Panc1 (cell line): ENCODE results near the gene NCAPD2. TPM values are rescaled to one million over a fixed set of nuclear protein-coding genes. Genes with fewer than 3 reads are reported as not detected.

Experiments
- ATAC-seq: fragments of 200-7000 bp; cut with Tn5 transposase; 2 replicates; pipeline ENCODE4 v1.9.1; 2020; ENCODE audit warnings: mild to moderate bottlenecking, moderate library complexity
- BruUV-seq: library from RNA; stranded (reverse); fragments of 400-500 nt; replicated peaks from 2 replicates; lab custom pipeline; 2021; lab: Mats Ljungman, UMichigan
- CTCF ChIA-PET: fragments of 300-600 bp; sonication (Branson Sonifier 250); formaldehyde crosslinking; loops from one replicate; lab custom pipeline; 2022; ENCODE audit warnings: antibody characterized with exemption; lab: Charles Lee
- POLR2A ChIA-PET: fragments of 300-600 bp; sonication (Branson Sonifier 250); formaldehyde crosslinking; loops from one replicate; lab custom pipeline; 2022; ENCODE audit warnings: antibody characterized with exemption; lab: Charles Lee
- DNase-seq: peaks from one replicate; pipeline ENCODE4 v3.0.0-alpha.2; 2010; ENCODE audit warnings: low read depth, low spot score
- H3K27ac ChIP-seq: 2 replicates; pipeline ENCODE4 v1.5.1; 2011; ENCODE audit warnings: mild to moderate bottlenecking, low read length, inconsistent platforms
- H3K27me3 ChIP-seq: fragments of 200-500 bp; sonication (Bioruptor generic); 2 replicates; pipeline ENCODE4 v1.6.0; 2014; ENCODE audit warnings: low read length, inconsistent platforms; ENCODE audit not compliant: control insufficient read depth, insufficient read depth
- H3K36me3 ChIP-seq: fragments of 200-500 bp; sonication (Bioruptor generic); 2 replicates; pipeline ENCODE4 v1.5.1; 2014; ENCODE audit warnings: inconsistent platforms, mild to moderate bottlenecking, low read length, moderate library complexity; ENCODE audit not compliant: control insufficient read depth, insufficient read depth
- H3K4me1 ChIP-seq: 2 replicates; pipeline ENCODE4 v1.5.1; 2011; ENCODE audit warnings: inconsistent platforms, mild to moderate bottlenecking, low read length, moderate library complexity; ENCODE audit not compliant: control insufficient read depth, insufficient read depth
- H3K4me3 ChIP-seq, 2 experiments: 2 replicates each; pipeline ENCODE4 v1.5.1; 2011 to 2012; ENCODE audit warnings: low read depth in 2 of 2, low read length in 2 of 2, mild to moderate bottlenecking in 2 of 2, inconsistent platforms in 1 of 2, moderate library complexity in 1 of 2
- H3K9me3 ChIP-seq: fragments of 200-500 bp; sonication (Bioruptor generic); 2 replicates; pipeline ENCODE4 v1.5.1; 2014; ENCODE audit warnings: low read depth, mild to moderate bottlenecking, inconsistent platforms, low read length, moderate library complexity; ENCODE audit not compliant: control insufficient read depth, insufficient read depth
- CTCF ChIP-seq: fragments of 450-650 bp; IDR thresholded peaks from 2 replicates; pipeline ENCODE4 v1.5.1; 2017; ENCODE audit warnings: mild to moderate bottlenecking
- POLR2AphosphoS5 ChIP-seq: IDR thresholded peaks from 2 replicates; pipeline ENCODE4 v1.6.1; 2012; ENCODE audit warnings: mild to moderate bottlenecking, low read depth, low read length, moderate library complexity
- SIN3A ChIP-seq: IDR thresholded peaks from 2 replicates; pipeline ENCODE4 v1.6.1; 2012; ENCODE audit warnings: low read depth, mild to moderate bottlenecking, low read length, moderate library complexity, borderline replicate concordance; ENCODE audit not compliant: insufficient read depth
- TCF7L2 ChIP-seq: IDR thresholded peaks from 2 replicates; pipeline ENCODE4 v1.6.1; 2011; ENCODE audit warnings: mild to moderate bottlenecking, low read depth, low read length, inconsistent platforms
- in situ Hi-C: cut with HindIII; loops from 2 replicates; pipeline ENCODE4 v1.10.0; 2016; ENCODE audit warnings: low sequenced_read_pairs, low pct_unique_long_range_greater_than_20kb
- intact Hi-C: fragments of 100-400 bp; cut with micrococcal nuclease; formaldehyde crosslinking; loops from one replicate; pipeline ENCODE4 v1.10.0; 2022; ENCODE audit not compliant: unreplicated experiment
- total RNA-seq: library from RNA; stranded (reverse); gene quantifications from one replicate; pipeline ENCODE4 v1.2.1, GENCODE V29; 2021; ENCODE audit not compliant: unreplicated experiment
- TF ChIP-seq, protein P1 (sequence below), 2 experiments: IDR thresholded peaks; 2 replicates each; pipeline ENCODE4 v1.6.1; 2011 to 2012; ENCODE audit warnings: low read depth in 2 of 2, control low read depth in 1 of 2, low read length in 1 of 2, mild to moderate bottlenecking in 1 of 2, moderate library complexity in 1 of 2; ENCODE audit not compliant: insufficient read depth in 1 of 2

The NCAPD2 gene
- total RNA-seq, 1 experiment from 2014 or later: 80.3 TPM

DNA sequence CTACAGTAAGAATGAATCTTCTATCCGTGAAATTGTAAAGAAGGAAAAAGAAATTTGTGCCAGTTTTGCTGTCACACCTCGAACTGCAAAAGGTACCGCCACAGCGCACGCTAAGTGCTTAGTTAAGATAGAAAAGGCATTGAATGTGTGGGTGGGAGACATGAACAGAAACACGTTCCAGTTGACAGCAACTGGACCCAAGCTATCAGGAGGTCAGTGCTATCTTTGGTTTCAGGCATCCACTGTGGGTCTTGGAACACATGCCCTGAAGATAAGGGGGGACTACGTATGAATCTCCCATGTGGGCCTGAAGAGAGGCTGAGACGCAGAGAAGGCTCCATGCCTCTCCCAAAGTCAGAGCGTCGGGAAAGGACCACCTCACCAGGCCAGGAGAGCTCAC is 52.1 kb downstream of the NCAPD2 start:
- Histone ChIP-seq H3K9me3 (no peaks in the 10 kb centered on the region), H3K4me1 (no peaks in the 10 kb centered on the region), H3K27me3 (no peaks in the 10 kb centered on the region), H3K36me3 (no peaks in the 10 kb centered on the region), H3K27ac (no peak overlapping the region), H3K4me3 (no peak overlapping the region)
- ATAC-seq (no peak), DNase-seq (no peak)
- intact Hi-C loops (no loop called here), in situ Hi-C loops (no loop called here)
- BruUV-seq: no TSS peak
- CTCF ChIA-PET: interaction anchor here (1.0 kb wide), 1 partner anchor 307 kb away, joined by 3 read pairs; no protein-coding TSS in a partner anchor
- TF ChIP-seq SIN3A: no peak
- no peak for TF ChIP-seq TCF7L2
- TF ChIP-seq POLR2AphosphoS5: no peak
- no peak for TF ChIP-seq CTCF
- TF ChIP-seq, protein P1, sequence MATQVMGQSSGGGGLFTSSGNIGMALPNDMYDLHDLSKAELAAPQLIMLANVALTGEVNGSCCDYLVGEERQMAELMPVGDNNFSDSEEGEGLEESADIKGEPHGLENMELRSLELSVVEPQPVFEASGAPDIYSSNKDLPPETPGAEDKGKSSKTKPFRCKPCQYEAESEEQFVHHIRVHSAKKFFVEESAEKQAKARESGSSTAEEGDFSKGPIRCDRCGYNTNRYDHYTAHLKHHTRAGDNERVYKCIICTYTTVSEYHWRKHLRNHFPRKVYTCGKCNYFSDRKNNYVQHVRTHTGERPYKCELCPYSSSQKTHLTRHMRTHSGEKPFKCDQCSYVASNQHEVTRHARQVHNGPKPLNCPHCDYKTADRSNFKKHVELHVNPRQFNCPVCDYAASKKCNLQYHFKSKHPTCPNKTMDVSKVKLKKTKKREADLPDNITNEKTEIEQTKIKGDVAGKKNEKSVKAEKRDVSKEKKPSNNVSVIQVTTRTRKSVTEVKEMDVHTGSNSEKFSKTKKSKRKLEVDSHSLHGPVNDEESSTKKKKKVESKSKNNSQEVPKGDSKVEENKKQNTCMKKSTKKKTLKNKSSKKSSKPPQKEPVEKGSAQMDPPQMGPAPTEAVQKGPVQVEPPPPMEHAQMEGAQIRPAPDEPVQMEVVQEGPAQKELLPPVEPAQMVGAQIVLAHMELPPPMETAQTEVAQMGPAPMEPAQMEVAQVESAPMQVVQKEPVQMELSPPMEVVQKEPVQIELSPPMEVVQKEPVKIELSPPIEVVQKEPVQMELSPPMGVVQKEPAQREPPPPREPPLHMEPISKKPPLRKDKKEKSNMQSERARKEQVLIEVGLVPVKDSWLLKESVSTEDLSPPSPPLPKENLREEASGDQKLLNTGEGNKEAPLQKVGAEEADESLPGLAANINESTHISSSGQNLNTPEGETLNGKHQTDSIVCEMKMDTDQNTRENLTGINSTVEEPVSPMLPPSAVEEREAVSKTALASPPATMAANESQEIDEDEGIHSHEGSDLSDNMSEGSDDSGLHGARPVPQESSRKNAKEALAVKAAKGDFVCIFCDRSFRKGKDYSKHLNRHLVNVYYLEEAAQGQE (IDR thresholded peaks at IDR 0.05; ENCODE audit: insufficient read depth in 1 of 2, low read depth in 2 of 2, low read length in 1 of 2): no peak
- POLR2A ChIA-PET: no interaction called here

DNA sequence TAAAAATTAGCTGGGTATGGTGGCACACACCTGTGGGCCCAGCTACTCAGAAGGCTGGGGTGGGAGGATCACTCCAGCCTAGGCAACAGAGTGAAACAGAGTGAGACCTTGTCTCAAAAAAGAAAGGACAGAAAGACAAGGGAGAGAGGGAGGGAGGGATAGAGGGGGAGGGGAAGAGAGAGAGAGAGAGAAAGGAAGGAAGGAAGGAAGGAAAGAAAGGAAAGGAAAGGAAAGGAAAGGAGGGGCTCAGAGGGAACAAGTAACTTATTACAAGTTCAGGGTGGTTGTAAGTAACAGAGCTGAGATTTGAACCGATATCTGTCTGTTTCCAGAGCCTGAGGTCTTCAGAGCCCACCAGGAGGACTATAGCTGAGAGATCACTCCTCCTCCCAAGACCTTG is 53.7 kb downstream of the NCAPD2 start:
- Histone ChIP-seq H3K4me1 (no peaks in the 10 kb centered on the region), H3K4me3 (no peak overlapping the region), H3K9me3 (no peaks in the 10 kb centered on the region), H3K36me3 (no peaks in the 10 kb centered on the region), H3K27ac (no peak overlapping the region), H3K27me3 (no peaks in the 10 kb centered on the region)
- ChIA-PET POLR2A (interaction anchor here (0.6 kb wide), 1 partner anchor 35 kb away, joined by 7 read pairs; no protein-coding TSS in a partner anchor), CTCF (no interaction called here)
- ATAC-seq: no peak
- BruUV-seq: no TSS peak
- TF ChIP-seq, protein P1 (IDR thresholded peaks at IDR 0.05; ENCODE audit: insufficient read depth in 1 of 2, low read depth in 2 of 2, low read length in 1 of 2): no peak
- TF ChIP-seq CTCF: no peak
- TF ChIP-seq TCF7L2: no peak
- TF ChIP-seq SIN3A: no peak
- TF ChIP-seq POLR2AphosphoS5: no peak
- intact Hi-C loops (no loop called here), in situ Hi-C loops (no loop called here)
- no peak for DNase-seq
